Measurements from ENCODE around the gene ASIP. TPM values are rescaled to one million over a fixed set of nuclear protein-coding genes. Genes with fewer than 3 reads are reported as not detected.

The ASIP gene
- total and polyA plus RNA-seq, 2 of the 4 experiments (the other 2 are of a cell fraction) = not detected

GRCh38 chr20:34283844-34284243 lies 42.6 kb downstream of the ASIP start:
- Histone ChIP-seq H3K36me3 (ENCODE audit: control insufficient read depth, insufficient read depth, low read length) (peaks cover 63% of the 10 kb centered on the region), H4K20me1 (ENCODE audit: insufficient read depth, low read length) (no peaks in the 10 kb centered on the region; the same call in 1 of the 2 replicates), H3K9me1 (ENCODE audit: insufficient read depth, low read length) (peaks cover 8% of the 10 kb centered on the region), H3K4me2 (ENCODE audit: low read depth, low read length) (no peak overlapping the region), H3K4ac (ENCODE audit: low read depth, low read length) (no peak overlapping the region), H2BK20ac (ENCODE audit: low read depth, low read length) (no peak overlapping the region), H3K9ac (ENCODE audit: low read depth, low read length) (no peak overlapping the region), H3K56ac (ENCODE audit: extremely low read depth, insufficient read depth, low read length) (no peak overlapping the region), H3K27ac (ENCODE audit: insufficient read depth, low read length) (no peak overlapping the region), H4K5ac (ENCODE audit: low read depth, low read length) (no peak overlapping the region), H2BK120ac (ENCODE audit: low read depth, low read length) (no peak overlapping the region), H2BK5ac (ENCODE audit: low read depth, low read length, poor library complexity, severe bottlenecking) (no peak overlapping the region), H2AK9ac (replicated peaks; ENCODE audit: low read depth, low read length, poor library complexity) (no peak overlapping the region), H3K4me3 (ENCODE audit: insufficient read depth, low read depth, low read length) (no peak overlapping the region), H3K9me3 (ENCODE audit: control insufficient read depth, insufficient read depth, low read length) (no peaks in the 10 kb centered on the region), H2AK5ac (ENCODE audit: low read depth, low read length) (no peak overlapping the region), H4K91ac (ENCODE audit: insufficient read depth, low read depth, low read length) (no peak overlapping the region), H3K23ac (ENCODE audit: low read depth, low read length) (no peak overlapping the region), H4K8ac (ENCODE audit: low read depth in 2 of 2, low read length in 2 of 2) (no peak overlapping the region), H3K4me1 (ENCODE audit: control insufficient read depth, insufficient read depth, low read length) (no peaks in the 10 kb centered on the region), H3K79me1 (ENCODE audit: low read depth in 1 of 2, low read length in 2 of 2) (0 out of 4 replicates have a peak, but pooled peaks cover 0 to 4% of the 10 kb centered on the region in 2 experiments), H2AFZ (replicated peaks; ENCODE audit: low read length, poor library complexity) (no peak overlapping the region), H3K18ac (ENCODE audit: low read depth, low read length) (no peak overlapping the region), H3K27me3 (ENCODE audit: control insufficient read depth, insufficient read depth, low read length) (no peaks in the 10 kb centered on the region), H2BK15ac (ENCODE audit: low read depth, low read length) (no peak overlapping the region), H3K14ac (replicated peaks; ENCODE audit: low read depth, low read length) (no peak overlapping the region)
- intact Hi-C loops (cut with micrococcal nuclease) = no loop called here
- no peak for ATAC-seq (ENCODE audit: low read depth)
- no CpG with 5 or more reads among the region's 1 CpG for WGBS, 2 experiments (ENCODE audit: extremely low coverage in 2 of 2, insufficient read length in 1 of 2)
- POLR2A ChIA-PET (ENCODE audit: unreplicated experiment) = no interaction called here
- dilution Hi-C loops (cut with HindIII; ENCODE audit: low sequenced_read_pairs, unreplicated experiment) = no loop called here
- CTCF ChIA-PET = no interaction called here
- in situ Hi-C loops (cut with MboI; ENCODE audit: low sequenced_read_pairs) = loop anchor here (10.0 kb wide), 1 partner anchor 89 kb away; no protein-coding TSS in a partner anchor
- no peak for DNase-seq
- TF ChIP-seq, protein P1, sequence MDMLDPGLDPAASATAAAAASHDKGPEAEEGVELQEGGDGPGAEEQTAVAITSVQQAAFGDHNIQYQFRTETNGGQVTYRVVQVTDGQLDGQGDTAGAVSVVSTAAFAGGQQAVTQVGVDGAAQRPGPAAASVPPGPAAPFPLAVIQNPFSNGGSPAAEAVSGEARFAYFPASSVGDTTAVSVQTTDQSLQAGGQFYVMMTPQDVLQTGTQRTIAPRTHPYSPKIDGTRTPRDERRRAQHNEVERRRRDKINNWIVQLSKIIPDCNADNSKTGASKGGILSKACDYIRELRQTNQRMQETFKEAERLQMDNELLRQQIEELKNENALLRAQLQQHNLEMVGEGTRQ (IDR thresholded peaks at IDR 0.05; ENCODE audit: low read depth, low read length) = no peak
- TF ChIP-seq CHD1 (IDR thresholded peaks at IDR 0.05; ENCODE audit: low read depth, low read length) = no peak
- TF ChIP-seq NFE2L2 (IDR thresholded peaks at IDR 0.05; ENCODE audit: low read depth, low read length) = no peak
- no peak for TF ChIP-seq CEBPB (IDR thresholded peaks at IDR 0.05; ENCODE audit: low read depth, low read length)
- TF ChIP-seq MAZ (IDR thresholded peaks at IDR 0.05; ENCODE audit: borderline replicate concordance, low read depth, low read length) = no peak
- no peak for TF ChIP-seq MAFK (IDR thresholded peaks at IDR 0.05; ENCODE audit: low read depth, low read length)
- TF ChIP-seq, protein P2, sequence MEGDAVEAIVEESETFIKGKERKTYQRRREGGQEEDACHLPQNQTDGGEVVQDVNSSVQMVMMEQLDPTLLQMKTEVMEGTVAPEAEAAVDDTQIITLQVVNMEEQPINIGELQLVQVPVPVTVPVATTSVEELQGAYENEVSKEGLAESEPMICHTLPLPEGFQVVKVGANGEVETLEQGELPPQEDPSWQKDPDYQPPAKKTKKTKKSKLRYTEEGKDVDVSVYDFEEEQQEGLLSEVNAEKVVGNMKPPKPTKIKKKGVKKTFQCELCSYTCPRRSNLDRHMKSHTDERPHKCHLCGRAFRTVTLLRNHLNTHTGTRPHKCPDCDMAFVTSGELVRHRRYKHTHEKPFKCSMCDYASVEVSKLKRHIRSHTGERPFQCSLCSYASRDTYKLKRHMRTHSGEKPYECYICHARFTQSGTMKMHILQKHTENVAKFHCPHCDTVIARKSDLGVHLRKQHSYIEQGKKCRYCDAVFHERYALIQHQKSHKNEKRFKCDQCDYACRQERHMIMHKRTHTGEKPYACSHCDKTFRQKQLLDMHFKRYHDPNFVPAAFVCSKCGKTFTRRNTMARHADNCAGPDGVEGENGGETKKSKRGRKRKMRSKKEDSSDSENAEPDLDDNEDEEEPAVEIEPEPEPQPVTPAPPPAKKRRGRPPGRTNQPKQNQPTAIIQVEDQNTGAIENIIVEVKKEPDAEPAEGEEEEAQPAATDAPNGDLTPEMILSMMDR (conservative IDR thresholded peaks at IDR 0.05; ENCODE audit: low read depth, low read length) = no peak
- no peak for TF ChIP-seq MXI1 (IDR thresholded peaks at IDR 0.05; ENCODE audit: borderline replicate concordance, low read depth, low read length)
- TF ChIP-seq RAD21 (IDR thresholded peaks at IDR 0.05; ENCODE audit: low read length) = no peak
- no peak for TF ChIP-seq RCOR1 (IDR thresholded peaks at IDR 0.05; ENCODE audit: insufficient replicate concordance, low read length)
- no peak for TF ChIP-seq BHLHE40 (IDR thresholded peaks at IDR 0.05; ENCODE audit: low read depth, low read length)
- TF ChIP-seq POLR2A (IDR thresholded peaks at IDR 0.05; ENCODE audit: low read depth, low read length) = no peak
- no peak for TF ChIP-seq FOS (IDR thresholded peaks at IDR 0.05; ENCODE audit: low read depth, low read length)
- TF ChIP-seq RFX5 (IDR thresholded peaks at IDR 0.05; ENCODE audit: low read depth, low read length) = no peak
- BruUV-seq (replicated peaks) = no TSS peak
